Esophagus muscularis mucosa (tissue), 4 donors: ENCODE data around the gene CUL2. TPM values are rescaled to one million over a fixed set of nuclear protein-coding genes. Genes with fewer than 3 reads are reported as not detected.

Source experiments
- DNase-seq: peaks from one replicate; pipeline ENCODE4 v3.0.0-alpha.2; 2017; ENCODE audit errors: extremely low spot score
- H3K27ac ChIP-seq, 4 donors: fragments of 200-600 bp; sonication (generic); replicated peaks in 1 of 4; 1 replicate in 3 of 4; 2 replicates in 1 of 4; pipeline ENCODE4 v1.5.1; 2016 to 2019; ENCODE audit warnings: mild to moderate bottlenecking in 1 of 4
- H3K27me3 ChIP-seq, 4 donors: fragments of 200-600 bp; sonication (generic); one replicate each; pipeline versions ENCODE4 v1.5.1 to v1.6.0; 2016 to 2019
- H3K36me3 ChIP-seq, 4 donors: fragments of 200-600 bp; sonication (generic); one replicate each; pipeline ENCODE4 v1.5.1; 2016 to 2019
- H3K4me1 ChIP-seq, 4 donors: fragments of 200-600 bp; sonication (generic); one replicate each; pipeline ENCODE4 v1.5.1; 2016 to 2019
- H3K4me3 ChIP-seq, 4 donors: fragments of 200-600 bp; sonication (generic); 1 replicate in 2 of 4; 2 replicates in 2 of 4; pipeline ENCODE4 v1.5.1; 2016 to 2019; ENCODE audit warnings: mild to moderate bottlenecking in 4 of 4, moderate library complexity in 1 of 4
- H3K9me3 ChIP-seq, 4 donors: fragments of 200-600 bp; sonication (generic); 1 replicate in 3 of 4; 2 replicates in 1 of 4; pipeline ENCODE4 v1.5.1; 2016 to 2019
- CTCF ChIP-seq, 3 experiments: fragments of 200-600 bp in 2 of 3; fragments of 450-650 bp in 1 of 3; sonication (generic) in 2 of 3; IDR thresholded peaks; one replicate each; pipeline ENCODE4 v1.5.1; 2017 to 2019; ENCODE audit warnings: antibody characterized with exemption in 3 of 3, mild to moderate bottlenecking in 2 of 3, moderate library complexity in 1 of 3
- EP300 ChIP-seq: sonication (generic); formaldehyde crosslinking; IDR thresholded peaks from one replicate; pipeline ENCODE4 v1.6.1; 2017; ENCODE audit warnings: antibody characterized with exemption
- POLR2A ChIP-seq: fragments of 450-650 bp; IDR thresholded peaks from one replicate; pipeline ENCODE4 v1.6.1; 2017; ENCODE audit warnings: antibody characterized with exemption, moderate library complexity, mild to moderate bottlenecking, low read depth
- POLR2AphosphoS5 ChIP-seq, 2 donors: sonication (generic); formaldehyde crosslinking; IDR thresholded peaks; one replicate each; pipeline ENCODE4 v1.6.1; 2017; ENCODE audit warnings: antibody characterized with exemption in 2 of 2
- WGBS: methylation state at CpG from one replicate; pipeline ENCODE4 v1.1.5; 2018; 5-methylcytosine and 5-hydroxymethylcytosine counted together
- intact Hi-C: fragments of 100-400 bp; cut with DNase I; formaldehyde crosslinking; loops from one replicate; pipeline ENCODE4 v1.15.1; 2023
- total RNA-seq, 4 donors: library from RNA; depleted of rRNA; stranded (reverse); fragments of >200 nt; gene quantifications; one replicate each; pipeline versions ENCODE4 v1.1.0 to v1.2.1, GENCODE V29; 2016

Gene CUL2
- total RNA-seq, 4 donors from 2014 or later: 22.3 to 27.2 (median 23.1) TPM

- no peak for DNase-seq
Observed at GRCh38 chr10:35017608-35018007, 72.5 kb downstream of the CUL2 start.

GRCh38 chr10:35015843-35016408, 74.2 kb downstream of the CUL2 start:
- H3K36me3 ChIP-seq: peaks cover 0 to 52% (median 40%) of the 10 kb centered on the region in 4 donors
- no peak for DNase-seq
- no peak overlapping the region for H3K4me3 ChIP-seq
- peaks cover 0 to 5% (median 0%) of the 10 kb centered on the region in 4 donors for H3K4me1 ChIP-seq
- 78% methylated on average over 5 of the region's 5 CpGs for WGBS
- no peak overlapping the region for H3K27ac ChIP-seq
- H3K27me3 ChIP-seq: no peaks in the 10 kb centered on the region
- intact Hi-C loops: no loop called here
- H3K9me3 ChIP-seq: no peaks in the 10 kb centered on the region
- TF ChIP-seq POLR2A (no peak), EP300 (no peak), CTCF (IDR thresholded peaks at IDR 0.05) (no peak), POLR2AphosphoS5 (IDR thresholded peaks at IDR 0.05) (no peak)

More at GRCh38 chr10:35017608-35018007, 72.5 kb downstream of the CUL2 start:
- H3K9me3 ChIP-seq: no peaks in the 10 kb centered on the region
- WGBS: 83% methylated on average over 5 of the region's 5 CpGs
- H3K4me1 ChIP-seq: peaks cover 0 to 5% (median 0%) of the 10 kb centered on the region in 4 donors
- H3K27ac ChIP-seq: no peak overlapping the region
- TF ChIP-seq POLR2AphosphoS5 (IDR thresholded peaks at IDR 0.05): no peak
- no peak for TF ChIP-seq CTCF (IDR thresholded peaks at IDR 0.05)
- TF ChIP-seq EP300: no peak
- TF ChIP-seq POLR2A: no peak
- H3K4me3 ChIP-seq: no peak overlapping the region
- H3K36me3 ChIP-seq: peaks cover 0 to 47% (median 29%) of the 10 kb centered on the region in 4 donors
- H3K27me3 ChIP-seq: no peaks in the 10 kb centered on the region
- intact Hi-C loops: no loop called here

- WGBS: 92% methylated on average over 8 of the region's 8 CpGs
- no peaks in the 10 kb centered on the region for H3K9me3 ChIP-seq
- H3K36me3 ChIP-seq: peaks cover 5 to 68% (median 55%) of the 10 kb centered on the region in 4 donors
- intact Hi-C loops: no loop called here
- H3K4me3 ChIP-seq: no peak overlapping the region
- no peaks in the 10 kb centered on the region for H3K27me3 ChIP-seq
- TF ChIP-seq EP300 (no peak), POLR2A (no peak), CTCF (IDR thresholded peaks at IDR 0.05) (no peak), POLR2AphosphoS5 (IDR thresholded peaks at IDR 0.05) (no peak)
- H3K4me1 ChIP-seq: no peaks in the 10 kb centered on the region
- H3K27ac ChIP-seq: no peak overlapping the region
- no peak for DNase-seq
Observed at GRCh38 chr10:35012781-35013180, 77.4 kb downstream of the CUL2 start.

- DNase-seq: no peak
- Histone ChIP-seq H3K4me3 (no peak overlapping the region), H3K9me3 (no peaks in the 10 kb centered on the region), H3K27ac (no peak overlapping the region), H3K4me1 (no peaks in the 10 kb centered on the region), H3K36me3 (peaks cover 6 to 61% (median 49%) of the 10 kb centered on the region in 4 donors), H3K27me3 (no peaks in the 10 kb centered on the region)
- TF ChIP-seq POLR2A (no peak), POLR2AphosphoS5 (IDR thresholded peaks at IDR 0.05) (no peak), CTCF (IDR thresholded peaks at IDR 0.05) (no peak), EP300 (no peak)
- WGBS: 89% methylated on average over 7 of the region's 7 CpGs
- intact Hi-C loops: no loop called here
Observed at GRCh38 chr10:35011771-35012191, 78.4 kb downstream of the CUL2 start.

GRCh38 chr10:35007858-35008301, 82.3 kb downstream of the CUL2 start:
- no peaks in the 10 kb centered on the region for H3K4me1 ChIP-seq
- WGBS: 94% methylated on average over 4 of the region's 4 CpGs
- H3K36me3 ChIP-seq: peaks cover 6 to 45% (median 37%) of the 10 kb centered on the region in 4 donors
- TF ChIP-seq POLR2A: no peak
- no peak for TF ChIP-seq EP300
- TF ChIP-seq CTCF (IDR thresholded peaks at IDR 0.05): no peak
- TF ChIP-seq POLR2AphosphoS5 (IDR thresholded peaks at IDR 0.05): no peak
- intact Hi-C loops: no loop called here
- no peaks in the 10 kb centered on the region for H3K9me3 ChIP-seq
- DNase-seq: no peak
- no peak overlapping the region for H3K27ac ChIP-seq
- H3K27me3 ChIP-seq: no peaks in the 10 kb centered on the region
- H3K4me3 ChIP-seq: no peak overlapping the region
